Left colon (tissue), 2 donors: ENCODE measurements around the gene ACKR2. TPM values are rescaled to one million over a fixed set of nuclear protein-coding genes. Genes with fewer than 3 reads are reported as not detected.
"Not testable (repeated sequence)": the region's sequence is repeated elsewhere in the genome, so short reads cannot be mapped to it uniquely, and the experiment has no call there.

Experiments used
- ATAC-seq: fragments of 200-7000 bp; cut with Tn5 transposase; one replicate; pipeline ENCODE4 v1.9.1; 2020; ENCODE audit warnings: mild to moderate bottlenecking, moderate library complexity
- DNase-seq, 2 donors: peaks; one replicate each; pipeline ENCODE4 v3.0.0-alpha.2; 2020
- intact Hi-C, 2 donors: fragments of 100-400 bp; cut with DNase I in 1 of 2; cut with micrococcal nuclease in 1 of 2; formaldehyde crosslinking; loops; one replicate each; pipeline versions ENCODE4 v1.11.2 to v1.14.0; 2022; cut with DNase I, micrococcal nuclease
- total RNA-seq, 2 donors: library from RNA; stranded (reverse); fragmentation: NEBNext Ultra II Directional; extraction: Animal tissue kit (Norgen Biotek cat#: 25700); gene quantifications; one replicate each; pipeline ENCODE4 v1.2.1, GENCODE V29; 2021
- donor health status: DM: no; HTN: no; CAD: no.
- donor health status: DM: yes; HTN: yes; CAD: no.

Gene ACKR2
- total RNA-seq, 2 donors from 2014 or later: 4.9 to 6.3 TPM

DNA sequence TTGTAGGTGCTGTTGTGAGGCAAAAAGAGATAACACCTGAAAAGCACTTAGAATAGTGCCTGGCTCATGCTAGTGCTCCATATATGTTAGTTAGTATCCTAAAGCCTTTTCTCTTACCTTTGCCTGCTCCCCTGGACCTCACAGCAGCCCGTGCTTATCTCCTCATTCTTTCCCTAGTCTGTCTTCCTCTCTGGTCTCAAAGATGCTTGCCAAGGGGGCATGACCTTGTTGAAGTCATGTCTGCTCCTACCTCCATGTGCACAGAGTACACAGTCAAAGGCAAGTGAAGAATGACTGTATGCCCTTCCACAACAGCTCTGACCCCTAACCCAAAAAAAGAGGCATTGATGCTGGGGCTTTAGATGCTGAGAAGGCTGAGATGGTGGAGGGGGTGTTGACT lies 67.2 kb downstream of the ACKR2 start:
- no peak for ATAC-seq
- intact Hi-C loops: no loop called here

DNA sequence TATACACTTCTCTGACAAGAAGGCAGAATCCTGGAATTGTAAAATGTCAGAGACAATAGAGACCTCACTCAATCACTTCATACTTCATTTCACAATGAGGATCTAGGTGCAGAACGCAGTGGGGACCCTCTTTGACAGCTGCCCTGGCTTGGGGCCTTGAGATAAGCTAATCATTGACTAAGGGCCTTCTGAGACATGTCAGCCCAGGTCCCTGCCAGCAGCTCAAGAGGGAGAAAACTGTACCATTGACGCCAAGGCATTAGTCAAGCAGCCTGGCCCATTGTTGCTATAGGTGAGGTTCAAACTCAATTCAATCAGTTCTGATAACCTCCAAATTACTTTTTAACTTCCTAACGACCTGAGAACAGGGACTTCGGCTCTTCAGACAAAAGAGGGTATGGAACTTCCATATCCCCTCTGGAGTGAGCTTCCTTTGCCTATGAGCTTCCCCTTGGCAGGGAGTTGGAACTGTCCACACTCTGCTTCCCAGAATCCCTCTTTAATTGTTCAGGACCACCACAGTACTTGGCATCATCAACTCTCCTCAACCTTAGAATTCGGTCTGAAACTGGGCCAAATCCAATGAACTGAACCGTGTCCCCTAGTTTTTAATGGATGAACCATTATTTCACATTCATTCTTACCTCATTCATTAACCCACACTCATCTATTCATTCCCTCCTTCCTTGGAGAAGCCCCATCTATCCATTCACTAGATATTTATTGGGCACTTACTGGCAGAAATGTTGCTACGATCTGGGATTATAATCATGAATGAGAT lies 67.9 kb downstream of the ACKR2 start:
- no peak for ATAC-seq
- DNase-seq: no peak
- intact Hi-C loops: no loop called here

More for the DNA sequence above, 67.2 kb downstream of the ACKR2 start:
- DNase-seq: no peak

DNA sequence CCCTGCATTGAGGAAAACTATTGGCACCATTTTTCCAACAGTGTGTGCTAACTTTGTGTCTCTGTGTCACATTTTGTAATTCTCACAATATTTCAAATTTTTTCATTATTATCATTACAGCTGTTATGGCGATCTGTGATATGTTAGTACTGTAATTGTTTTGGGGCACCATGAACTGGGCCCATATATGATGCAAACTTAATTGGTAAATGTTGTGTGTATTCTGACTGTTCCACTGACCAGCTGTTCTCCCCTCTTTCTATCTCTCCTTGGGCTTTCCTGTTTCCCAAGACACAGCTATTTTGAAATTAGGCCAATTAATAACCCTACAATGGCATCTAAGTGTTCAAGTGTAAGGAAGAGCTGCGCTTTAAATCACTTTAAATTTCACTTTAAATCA lies 68.6 kb downstream of the ACKR2 start:
- ATAC-seq (no peak), DNase-seq (no peak)
- intact Hi-C loops: no loop called here

DNA sequence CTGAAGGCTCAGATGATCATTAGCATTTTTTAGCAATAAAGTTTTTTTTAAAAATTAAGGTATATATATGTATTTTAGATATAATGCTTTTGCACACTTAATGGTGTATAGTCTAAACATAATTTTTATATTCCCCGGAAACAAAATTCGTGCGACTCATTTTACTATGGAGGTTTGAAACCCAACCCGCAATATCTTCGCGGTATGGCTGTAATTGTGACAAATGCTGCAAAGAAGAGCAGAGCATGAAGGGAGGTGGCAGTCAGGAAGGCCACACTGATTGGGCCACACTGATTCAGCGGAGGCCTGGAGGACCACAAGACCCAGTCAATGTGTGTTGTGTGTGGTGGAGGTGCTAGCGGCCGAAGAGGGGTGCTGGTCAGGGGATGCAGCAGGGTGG lies 70.9 kb downstream of the ACKR2 start:
- DNase-seq: no peak
- intact Hi-C loops: no loop called here
- no peak for ATAC-seq

DNA sequence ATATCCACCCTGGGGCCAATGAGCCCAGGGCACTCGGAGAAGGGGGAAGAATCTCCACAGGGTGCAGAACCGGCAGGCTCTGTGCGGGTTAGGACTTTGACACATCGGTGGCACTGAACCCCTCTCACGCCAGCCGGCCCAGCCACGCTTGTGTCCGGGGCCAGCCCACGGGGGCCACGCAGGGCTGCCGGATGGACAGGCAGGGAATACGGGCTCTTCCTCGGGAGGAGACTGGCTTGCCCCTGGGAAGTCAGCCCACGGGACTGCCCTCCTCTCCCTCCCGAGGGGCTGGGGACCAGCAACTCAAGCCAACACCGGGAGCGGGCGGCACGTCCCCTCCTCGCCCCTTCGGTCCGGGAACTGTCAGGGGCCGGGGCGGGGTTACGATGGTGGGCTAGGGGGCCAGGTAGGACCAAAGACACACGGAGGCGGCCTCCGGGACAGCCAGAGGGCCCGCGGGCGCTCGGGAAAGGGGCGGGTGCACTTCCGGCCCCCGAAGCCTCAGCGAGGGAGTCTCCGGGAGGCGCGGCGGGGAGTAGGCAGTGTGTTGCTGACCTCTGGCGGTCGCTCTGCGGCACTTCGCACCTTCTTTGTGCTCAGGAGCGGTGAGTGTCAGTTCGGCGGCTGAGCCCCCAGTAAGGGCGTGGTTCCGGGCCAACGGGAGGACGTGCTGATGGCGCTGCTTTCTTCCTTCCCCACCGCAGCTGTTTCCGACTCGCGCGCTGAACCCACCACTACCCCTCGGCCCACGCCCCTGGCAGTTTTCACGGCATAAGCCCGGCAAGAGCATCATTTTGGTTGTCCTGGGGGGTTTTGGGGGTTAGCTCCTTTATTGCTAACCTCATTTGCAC lies 71.6 kb downstream of the ACKR2 start:
- DNase-seq (peak; percentile 81 to 87), ATAC-seq (peak; percentile 100)
- intact Hi-C loops: no loop called here

- intact Hi-C loops, ATAC-seq, DNase-seq: not testable (repeated sequence)
Measured at GRCh38 chr3:42883251-42883930, 74.1 kb downstream of the ACKR2 start.

- DNase-seq: no peak
- no peak for ATAC-seq
- intact Hi-C loops: no loop called here
Measured at GRCh38 chr3:42884324-42884723, 75.1 kb downstream of the ACKR2 start.

DNA sequence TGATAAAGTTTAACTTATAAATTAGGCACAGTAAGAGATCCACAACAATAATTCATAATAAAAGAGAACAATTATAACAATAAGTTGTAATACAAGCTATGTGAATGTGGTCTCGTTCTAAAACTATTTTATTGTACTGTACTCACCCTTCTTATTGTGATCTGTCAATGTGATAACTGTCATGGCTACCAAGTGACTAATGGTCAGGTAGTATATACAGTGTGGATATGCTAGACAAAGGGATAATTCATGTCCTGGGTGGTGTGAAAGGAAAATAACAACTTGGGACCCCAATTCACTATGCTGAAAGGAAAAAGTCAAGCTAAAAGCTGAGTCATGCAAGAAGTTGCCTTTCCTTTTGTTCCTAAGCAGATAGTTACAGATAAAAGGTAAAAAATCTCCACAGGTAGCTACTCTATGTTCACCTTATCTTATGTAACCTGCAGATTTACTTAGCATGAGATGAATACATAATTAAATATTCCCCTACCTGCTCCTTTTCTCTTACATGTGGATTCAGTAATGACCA lies 77.1 kb downstream of the ACKR2 start:
- intact Hi-C loops: no loop called here
- no peak for DNase-seq
- no peak for ATAC-seq

DNA sequence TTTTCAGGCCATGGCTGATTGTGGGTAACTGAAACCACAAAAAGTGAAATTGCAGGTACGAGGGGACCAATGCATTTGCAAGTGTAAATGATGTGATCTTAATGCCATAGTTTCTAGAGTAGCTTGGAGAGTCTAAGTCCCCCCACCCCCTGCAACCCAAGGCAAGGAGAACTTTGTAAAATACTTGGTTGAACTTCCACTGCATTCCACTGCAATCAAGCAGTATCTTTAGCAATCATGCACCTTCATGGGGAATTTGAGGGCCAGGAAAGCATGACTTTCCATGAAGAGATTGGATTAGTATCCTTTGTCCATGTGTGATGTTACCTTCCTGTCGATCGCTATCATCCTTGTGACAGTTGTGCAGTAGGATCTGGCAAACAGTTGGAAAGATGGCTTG lies 77.8 kb downstream of the ACKR2 start:
- ATAC-seq: no peak
- DNase-seq: no peak
- intact Hi-C loops: no loop called here

DNA sequence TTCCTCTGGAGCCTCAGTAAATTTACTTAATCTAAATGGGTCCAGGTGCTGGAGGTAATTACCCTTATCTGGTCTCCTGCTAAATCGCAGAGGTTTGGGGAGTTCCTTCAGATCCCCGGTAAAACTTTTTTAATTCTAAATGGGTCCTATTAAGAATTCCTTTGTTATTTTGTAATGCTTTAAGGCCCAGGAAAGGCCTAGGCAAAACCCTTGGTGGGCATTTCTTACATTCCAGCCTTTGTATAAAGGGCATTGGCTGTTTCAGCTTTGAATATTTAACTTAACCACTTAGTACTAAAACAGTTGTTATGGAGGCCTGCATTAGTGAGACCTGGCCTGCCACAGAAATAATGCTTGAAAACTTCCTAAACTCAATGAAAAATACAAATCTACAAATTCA lies 81.8 kb downstream of the ACKR2 start:
- DNase-seq (no peak), ATAC-seq (no peak)
- intact Hi-C loops: no loop called here

DNA sequence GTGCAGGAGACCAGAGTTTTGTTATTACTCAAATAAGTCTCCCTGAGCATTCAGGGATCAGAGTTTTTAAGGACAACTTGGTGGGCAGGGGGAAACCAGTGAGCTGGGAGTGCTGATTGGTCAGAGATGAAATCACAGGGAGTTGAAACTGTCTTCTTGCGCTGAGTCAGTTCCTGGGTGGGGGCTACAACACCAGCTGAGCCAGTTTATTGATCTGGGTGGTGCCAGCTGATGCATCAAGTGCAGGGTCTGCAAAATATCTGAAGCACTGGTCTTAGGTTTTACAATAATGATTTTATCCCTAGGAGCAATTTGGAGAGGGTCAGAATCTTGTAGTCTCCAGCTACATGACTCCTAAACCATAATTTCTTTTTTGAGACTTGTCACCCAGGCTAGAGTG lies 82.9 kb downstream of the ACKR2 start:
- intact Hi-C loops: no loop called here
- ATAC-seq (no peak), DNase-seq (no peak)

GRCh38 chr3:42892807-42893206 lies 83.6 kb downstream of the ACKR2 start:
- intact Hi-C loops: no loop called here

DNA sequence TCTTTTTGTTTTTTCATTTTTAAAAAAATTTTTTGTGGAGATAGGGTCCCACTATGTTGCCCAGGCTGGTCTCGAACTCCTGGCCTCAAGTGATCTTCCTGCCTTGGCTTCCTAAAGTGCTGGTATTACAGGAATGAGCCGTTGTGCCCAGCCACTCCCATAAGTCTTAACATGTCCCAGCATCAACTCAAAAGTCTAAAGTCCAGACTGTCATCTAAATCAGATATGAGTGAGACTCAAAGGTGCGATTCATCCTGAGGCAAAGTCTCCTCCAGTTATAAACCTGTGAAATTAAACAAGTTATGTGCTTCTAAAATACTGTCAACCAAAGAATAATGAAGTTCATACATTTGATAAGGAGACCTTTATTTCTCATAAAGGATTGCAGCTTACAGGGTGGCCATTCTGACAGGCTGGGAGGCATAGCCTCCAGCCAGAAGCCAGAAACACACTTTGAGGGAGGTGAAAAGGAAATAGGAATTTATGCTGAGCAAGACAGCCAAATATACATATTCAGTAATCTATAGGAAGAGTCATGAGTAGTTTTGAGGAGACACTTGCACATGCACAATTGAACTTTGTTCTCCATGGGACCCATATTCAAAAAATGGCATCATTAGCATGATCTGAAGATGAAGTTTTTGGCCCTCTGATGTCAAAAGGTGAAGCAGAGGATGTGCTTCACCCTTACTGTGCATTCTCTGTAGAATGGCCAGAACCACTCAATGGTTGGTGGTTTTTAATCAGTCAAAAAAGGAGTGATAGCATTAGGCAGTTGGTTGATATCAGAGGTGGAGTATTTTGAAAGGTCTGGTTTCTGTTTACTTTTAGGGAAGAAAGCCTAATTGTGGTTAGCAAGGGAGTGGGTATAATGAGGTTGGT lies 85.7 kb downstream of the ACKR2 start:
- DNase-seq: no peak
- intact Hi-C loops: no loop called here
- peak; percentile 80 for ATAC-seq

More at GRCh38 chr3:42892807-42893206, 83.6 kb downstream of the ACKR2 start:
- no peak for ATAC-seq
- DNase-seq: no peak

DNA sequence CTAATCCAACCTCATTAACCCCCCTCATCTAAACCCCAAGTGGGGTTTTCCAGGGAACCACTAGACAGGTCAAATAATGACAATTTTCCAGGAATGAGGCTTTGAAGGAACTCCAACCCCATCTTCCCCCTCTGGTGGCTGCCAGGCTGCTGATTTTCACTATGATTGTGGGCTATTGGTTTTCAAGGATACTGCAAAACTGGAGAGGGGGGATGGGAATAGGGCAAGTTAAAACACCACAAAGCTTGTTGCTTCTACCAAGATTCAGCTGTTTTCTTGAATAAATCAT lies 86.3 kb downstream of the ACKR2 start:
- no peak for ATAC-seq

DNA sequence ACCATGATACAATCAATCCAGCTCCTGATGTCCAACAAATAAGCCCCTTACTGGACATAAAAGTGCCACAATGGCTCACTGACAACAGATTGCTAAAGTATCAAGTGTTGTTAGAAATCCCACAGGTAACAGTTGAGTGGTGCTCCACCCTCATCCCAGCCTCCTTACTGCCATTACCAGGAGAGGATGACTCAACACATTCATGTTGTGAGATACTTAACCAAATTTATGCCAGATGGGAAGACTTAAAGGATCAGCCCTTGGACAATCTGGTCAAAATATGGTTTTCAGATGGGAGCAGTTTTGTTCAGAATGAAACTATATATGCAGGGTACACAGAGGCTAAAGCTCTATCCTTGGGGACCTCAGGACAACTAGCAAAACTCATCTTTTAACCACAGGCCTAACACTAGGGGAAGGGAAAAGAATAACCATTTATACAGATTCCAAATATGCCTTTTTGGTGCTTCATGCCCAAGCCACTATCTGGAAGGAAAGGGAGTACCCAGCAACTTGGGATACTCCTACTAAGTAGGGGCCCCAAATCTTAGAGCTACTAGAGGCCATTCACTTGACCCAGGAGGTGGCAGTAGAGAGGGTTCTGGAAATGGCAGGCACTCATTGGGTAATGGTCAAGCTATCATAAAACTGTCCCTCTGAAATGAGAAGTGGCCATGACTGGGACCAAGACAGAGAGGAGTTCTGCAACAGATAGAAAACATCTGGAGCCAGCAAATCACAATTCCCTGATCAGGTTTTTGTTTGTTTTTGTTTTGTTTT lies 89.8 kb downstream of the ACKR2 start:
- ATAC-seq: no peak
- intact Hi-C loops: no loop called here
- DNase-seq: no peak

More for the DNA sequence above, 86.3 kb downstream of the ACKR2 start:
- intact Hi-C loops: no loop called here
- no peak for DNase-seq

DNA sequence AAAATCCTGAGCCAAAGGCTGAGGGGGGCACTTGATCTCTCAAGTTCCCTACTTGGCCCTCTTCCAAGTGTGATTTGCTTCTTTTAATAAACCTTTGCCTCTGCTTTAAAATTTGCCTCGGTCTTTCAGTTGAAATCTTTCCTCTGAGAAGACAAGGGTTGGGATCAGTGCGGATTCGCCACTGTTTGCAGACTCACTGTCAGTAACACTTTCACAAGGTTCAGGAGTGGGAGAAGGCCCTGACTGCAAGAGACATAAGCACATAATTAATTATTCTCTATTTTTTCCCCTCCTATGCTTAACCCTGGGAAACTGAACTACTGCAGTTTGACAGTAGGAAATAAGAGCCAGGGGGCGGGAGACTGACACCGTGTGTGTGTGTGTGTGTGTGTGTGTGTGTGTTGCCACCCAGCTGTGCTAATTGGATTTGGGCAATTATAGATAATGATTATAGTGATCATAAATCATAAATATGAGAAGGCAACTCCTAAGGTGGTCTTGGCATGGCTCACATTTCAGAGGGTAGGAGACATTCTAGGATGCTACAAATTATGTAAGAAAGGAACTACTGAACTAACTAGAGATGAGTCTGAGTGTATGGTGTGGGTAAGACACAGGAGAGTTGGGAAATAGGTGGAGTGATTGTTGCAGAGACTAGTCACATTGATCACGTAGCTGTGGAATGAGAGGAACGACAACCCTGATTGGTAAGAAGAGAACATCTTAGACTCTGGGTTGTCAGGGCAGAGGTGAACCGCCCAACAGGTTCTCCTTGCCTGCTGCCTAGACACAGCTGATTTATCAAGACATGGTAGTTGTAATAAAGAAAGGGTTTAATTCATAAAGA lies 91.2 kb downstream of the ACKR2 start:
- intact Hi-C loops: no loop called here
- no peak for ATAC-seq
- DNase-seq: no peak

GRCh38 chr3:42901073-42901415 lies 91.8 kb downstream of the ACKR2 start:
- DNase-seq (no peak), ATAC-seq (no peak)
- intact Hi-C loops: no loop called here
